H1 (cell line): ENCODE measurements around the gene CHRNG. TPM values are rescaled to one million over a fixed set of nuclear protein-coding genes. Genes with fewer than 3 reads are reported as not detected.

Source experiments
- CTCF ChIA-PET: fragments of 300-600 bp; sonication (Branson Sonifier 250); formaldehyde crosslinking; loops from one replicate; lab custom pipeline; 2021; ENCODE audit not compliant: partially characterized antibody; lab: Charles Lee
- POLR2A ChIA-PET: fragments of 300-600 bp; sonication (Branson Sonifier 250); formaldehyde crosslinking; loops from one replicate; lab custom pipeline; 2021; ENCODE audit warnings: inconsistent platforms; ENCODE audit not compliant: partially characterized antibody; lab: Charles Lee
- DNase-seq, 2 experiments: peaks; one replicate each; pipeline versions ENCODE4 v3.0.0 to v3.0.0-alpha.2; 2010 to 2022; ENCODE audit warnings: low spot score in 2 of 2, low read depth in 1 of 2, mixed read lengths in 1 of 2
- FAIRE-seq: peaks from 2 replicates; lab custom pipeline; 2011; peaks lifted over from hg19 to GRCh38; lab: Jason Lieb, UNC
- H2AFZ ChIP-seq: 2 replicates; pipeline ENCODE4 v1.8.1; 2012; ENCODE audit warnings: low read length, inconsistent platforms
- H2AK5ac ChIP-seq: 2 replicates; pipeline ENCODE4 v1.6.1; 2013; ENCODE audit warnings: low read depth, low read length
- H2BK120ac ChIP-seq: replicated peaks from 2 replicates; pipeline ENCODE3; 2013; ENCODE audit warnings: low read depth, low read length, inconsistent platforms
- H2BK12ac ChIP-seq: 2 replicates; pipeline ENCODE4 v1.6.1; 2013; ENCODE audit warnings: low read depth, low read length
- H2BK15ac ChIP-seq: 2 replicates; pipeline ENCODE4 v1.6.1; 2013; ENCODE audit warnings: low read length
- H2BK20ac ChIP-seq: 2 replicates; pipeline ENCODE4 v1.6.1; 2013; ENCODE audit warnings: low read length
- H2BK5ac ChIP-seq: 2 replicates; pipeline ENCODE4 v1.6.1; 2013; ENCODE audit warnings: low read depth, low read length
- H3K14ac ChIP-seq: 2 replicates; pipeline ENCODE4 v1.6.1; 2013; ENCODE audit warnings: inconsistent platforms; ENCODE audit not compliant: insufficient read length
- H3K18ac ChIP-seq: 2 replicates; pipeline ENCODE4 v1.6.1; 2013; ENCODE audit warnings: low read length; ENCODE audit errors: extremely low read depth
- H3K23ac ChIP-seq: 2 replicates; pipeline ENCODE4 v1.6.1; 2013; ENCODE audit warnings: inconsistent platforms; ENCODE audit not compliant: insufficient read length
- H3K23me2 ChIP-seq: 2 replicates; pipeline ENCODE4 v1.6.1; 2013; ENCODE audit warnings: low read depth, low read length
- H3K27ac ChIP-seq: 2 replicates; pipeline ENCODE4 v1.6.1; 2011; ENCODE audit warnings: low read depth, low read length, inconsistent platforms
- H3K27me3 ChIP-seq, 4 experiments: replicated peaks in 1 of 4; 1 replicate in 1 of 4; 2 replicates in 3 of 4; pipeline versions ENCODE4 v1.6.1 to v1.8.1; 2011 to 2013; ENCODE audit warnings: low read length in 3 of 4, mild to moderate bottlenecking in 3 of 4, inconsistent platforms in 2 of 4, mixed read lengths in 2 of 4, moderate library complexity in 1 of 4; ENCODE audit not compliant: control insufficient read depth in 3 of 4, insufficient read depth in 3 of 4; ENCODE audit errors: extremely low read depth in 1 of 4
- H3K36me3 ChIP-seq, 4 experiments: 2 replicates each; pipeline versions ENCODE4 v1.6.1 to v1.8.1; 2011 to 2013; ENCODE audit warnings: mild to moderate bottlenecking in 4 of 4, low read length in 3 of 4, moderate library complexity in 2 of 4, control low read depth in 1 of 4, inconsistent platforms in 1 of 4; ENCODE audit not compliant: insufficient read depth in 4 of 4, control insufficient read depth in 2 of 4
- H3K4ac ChIP-seq: replicated peaks from 2 replicates; pipeline ENCODE3; 2013; ENCODE audit warnings: low read length, low read depth, mixed read lengths, inconsistent platforms; ENCODE audit not compliant: insufficient read length
- H3K4me1 ChIP-seq, 4 experiments: replicated peaks in 1 of 4; 1 replicate in 1 of 4; 2 replicates in 3 of 4; pipeline versions ENCODE4 v1.6.1 to v1.8.1; 2011 to 2013; ENCODE audit warnings: low read length in 3 of 4, inconsistent platforms in 2 of 4, mixed read lengths in 1 of 4; ENCODE audit not compliant: insufficient read depth in 4 of 4, control insufficient read depth in 3 of 4
- H3K4me2 ChIP-seq, 2 experiments: 2 replicates each; pipeline versions ENCODE4 v1.6.1 to v1.8.1; 2011 to 2013; ENCODE audit warnings: low read depth in 2 of 2, low read length in 2 of 2, control low read depth in 1 of 2, inconsistent platforms in 1 of 2, mild to moderate bottlenecking in 1 of 2; ENCODE audit not compliant: insufficient read depth in 1 of 2
- H3K4me3 ChIP-seq, 4 experiments: fragments of 200-600, 300-600 bp in 1 of 4; sonication (generic), shearing (Covaris generic), sonication (Bioruptor Twin) in 1 of 4; 2 replicates each; pipeline versions ENCODE4 v1.5.1 to v1.8.1; 2011 to 2016; ENCODE audit warnings: low read length in 4 of 4, low read depth in 3 of 4, control low read depth in 2 of 4, inconsistent platforms in 2 of 4, mild to moderate bottlenecking in 2 of 4, mixed read lengths in 1 of 4, moderate library complexity in 1 of 4; ENCODE audit not compliant: insufficient read depth in 2 of 4; ENCODE audit errors: extremely low read depth in 1 of 4
- H3K56ac ChIP-seq: replicated peaks from 2 replicates; pipeline ENCODE3; 2013; ENCODE audit warnings: low read depth, mild to moderate bottlenecking, mixed read lengths, low read length, inconsistent platforms; ENCODE audit not compliant: insufficient read length
- H3K79me1 ChIP-seq: 2 replicates; pipeline ENCODE4 v1.6.1; 2013; ENCODE audit warnings: low read depth, low read length, control low read depth
- H3K79me2 ChIP-seq, 2 experiments: 2 replicates each; pipeline versions ENCODE4 v1.6.1 to v1.8.1; 2012 to 2013; ENCODE audit warnings: low read length in 2 of 2, mild to moderate bottlenecking in 2 of 2, inconsistent platforms in 1 of 2; ENCODE audit not compliant: insufficient read depth in 2 of 2, control insufficient read depth in 1 of 2
- H3K9ac ChIP-seq, 4 experiments: replicated peaks in 1 of 4; 1 replicate in 1 of 4; 2 replicates in 3 of 4; pipeline versions ENCODE4 v1.6.1 to v1.8.1; 2011 to 2013; ENCODE audit warnings: low read depth in 3 of 4, low read length in 3 of 4, control low read depth in 2 of 4, mild to moderate bottlenecking in 2 of 4, moderate library complexity in 2 of 4, inconsistent platforms in 1 of 4; ENCODE audit errors: extremely low read depth in 1 of 4
- H3K9me3 ChIP-seq, 2 experiments: 2 replicates each; pipeline versions ENCODE4 v1.6.1 to v1.8.1; 2012 to 2013; ENCODE audit warnings: mild to moderate bottlenecking in 2 of 2, moderate library complexity in 2 of 2, control low read depth in 1 of 2, inconsistent platforms in 1 of 2, low read depth in 1 of 2, low read length in 1 of 2, mixed read lengths in 1 of 2; ENCODE audit not compliant: insufficient read depth in 2 of 2
- H4K20me1 ChIP-seq, 2 experiments: replicated peaks in 1 of 2; 2 replicates each; pipeline versions ENCODE3 to v1.8.1; 2011 to 2013; ENCODE audit warnings: inconsistent platforms in 2 of 2, low read length in 2 of 2, mild to moderate bottlenecking in 1 of 2; ENCODE audit not compliant: insufficient read depth in 2 of 2, control insufficient read depth in 1 of 2
- H4K5ac ChIP-seq: 2 replicates; pipeline ENCODE4 v1.6.1; 2013; ENCODE audit warnings: low read length, low read depth, mixed read lengths, inconsistent platforms; ENCODE audit not compliant: insufficient read length
- H4K8ac ChIP-seq: 2 replicates; pipeline ENCODE4 v1.8.0; 2013; ENCODE audit warnings: mild to moderate bottlenecking, moderate library complexity, low read length, inconsistent platforms; ENCODE audit not compliant: insufficient read depth; ENCODE audit errors: extremely low read depth
- H4K91ac ChIP-seq: replicated peaks from 2 replicates; pipeline ENCODE3; 2013; ENCODE audit warnings: low read length, mixed read lengths, inconsistent platforms; ENCODE audit not compliant: insufficient read length
- KDM1A ChIP-seq: fragments of 200-600, 300-600 bp; sonication (generic); IDR thresholded peaks from 2 replicates; pipeline ENCODE4 v1.7.1; 2016; ENCODE audit warnings: mild to moderate bottlenecking, low read length, borderline replicate concordance
- TEAD4 ChIP-seq: IDR thresholded peaks from 2 replicates; pipeline ENCODE4 v1.6.1; 2012; ENCODE audit warnings: low read depth, low read length, inconsistent platforms, mixed read lengths
- WGBS, 2 experiments: shearing (Covaris generic) in 1 of 2; methylation state at CpG; one replicate each; pipeline versions ENCODE4 v1.1.6 to v1.1.7; 2013 to 2015; ENCODE audit warnings: low lambda C conversion rate in 2 of 2, mixed read lengths in 2 of 2, inconsistent platforms in 1 of 2, low coverage in 1 of 2, missing lambda C conversion rate in 1 of 2; ENCODE audit not compliant: insufficient replicate concordance in 2 of 2, insufficient coverage in 1 of 2, insufficient read length in 1 of 2; ENCODE audit errors: extremely low coverage in 1 of 2, missing lambda C conversion rate in 1 of 2; 5-methylcytosine and 5-hydroxymethylcytosine counted together
- polyA plus RNA-seq, 7 experiments: library from polyadenylated mRNA; depleted of rRNA in 3 of 7; stranded (reverse) in 5 of 7; unstranded in 2 of 7; fragments of >200 nt in 5 of 7; fragments of 200-250 nt in 2 of 7; gene quantifications; 1 replicate in 5 of 7; 2 replicates in 1 of 7; 4 replicates in 1 of 7; pipeline versions ENCODE4 v1.2.1 to v1.2.3, GENCODE V29; 2011 to 2013; ENCODE audit warnings: missing spikeins in 2 of 7, mixed read lengths in 2 of 7
- total RNA-seq: library from RNA; stranded (reverse); fragmentation: NEBNext Ultra II Directional; extraction: Animal tissue kit (Norgen Biotek cat#: 25700); gene quantifications from 2 replicates; pipeline ENCODE4 v1.2.1, GENCODE V29; 2021
- TF ChIP-seq, protein P1 (sequence below): IDR thresholded peaks from 2 replicates; pipeline ENCODE4 v1.6.1; 2012; ENCODE audit warnings: inconsistent platforms

The CHRNG gene
- total and polyA plus RNA-seq, 2 of the 8 experiments (the other 6 are each of a cell fraction or from before 2014, with no cell fraction given), result 0.05 TPM; not detected in 1

- Histone ChIP-seq H4K8ac (no peak overlapping the region), H3K79me1 (no peaks in the 10 kb centered on the region), H3K4me1 (peaks cover 0 to 11% (median 2%) of the 10 kb centered on the region in 4 experiments; a peak in 5 of 7 replicates), H2BK120ac (no peak overlapping the region), H2BK15ac (no peak overlapping the region), H3K9ac (no peak overlapping the region), H3K27ac (no peak overlapping the region), H2AK5ac (no peak overlapping the region), H3K4ac (no peak overlapping the region), H3K18ac (no peak overlapping the region), H3K56ac (no peak overlapping the region), H4K91ac (no peak overlapping the region), H3K79me2 (no peaks in the 10 kb centered on the region), H3K9me3 (no peaks in the 10 kb centered on the region), H3K27me3 (peaks cover 0 to 5% (median 0%) of the 10 kb centered on the region in 4 experiments; a peak in 2 of 7 replicates), H2BK5ac (no peak overlapping the region), H4K5ac (no peak overlapping the region), H2BK20ac (no peak overlapping the region), H2BK12ac (no peak overlapping the region), H3K4me2 (no peak overlapping the region), H3K36me3 (no peaks in the 10 kb centered on the region), H2AFZ (no peak overlapping the region), H3K4me3 (no peak overlapping the region), H3K14ac (no peak overlapping the region), H3K23ac (no peak overlapping the region), H4K20me1 (no peaks in the 10 kb centered on the region), H3K23me2 (no peaks in the 10 kb centered on the region)
- 87% methylated on average over 9 of the region's 9 CpGs; no CpG with 5 or more reads in 1 of the 2 experiments for WGBS, 2 experiments
- no peak for FAIRE-seq
- POLR2A ChIA-PET, result interaction anchor here (0.6 to 1.7 kb wide), 4 partner anchors 14 to 37 kb away, joined by 3 to 5 read pairs (median 4); no protein-coding TSS in a partner anchor
- DNase-seq, result no peak
- TF ChIP-seq, protein P1, sequence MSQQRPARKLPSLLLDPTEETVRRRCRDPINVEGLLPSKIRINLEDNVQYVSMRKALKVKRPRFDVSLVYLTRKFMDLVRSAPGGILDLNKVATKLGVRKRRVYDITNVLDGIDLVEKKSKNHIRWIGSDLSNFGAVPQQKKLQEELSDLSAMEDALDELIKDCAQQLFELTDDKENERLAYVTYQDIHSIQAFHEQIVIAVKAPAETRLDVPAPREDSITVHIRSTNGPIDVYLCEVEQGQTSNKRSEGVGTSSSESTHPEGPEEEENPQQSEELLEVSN, result peak; percentile 82
- TF ChIP-seq TEAD4 (no peak), KDM1A (peak; percentile 49; the same call in 1 of the 2 replicates)
- CTCF ChIA-PET, result interaction anchor here (0.8 to 1.6 kb wide), 6 partner anchors 10 to 167 kb away, joined by 3 to 4 read pairs (median 3); partner anchors contain the start of gene PRSS56
These were observed 8.7 kb upstream of the CHRNG start for GRCh38 chr2:232530626-232531260.
